SIG-M5 (cell line): ENCODE data around the gene PLCG2.

Experiments used
- DNase-seq: peaks from one replicate; lab custom pipeline; 2025; lab: John Stamatoyannopoulos, UW

PLCG2 gene

GRCh38 chr16:81878529-81878928 lies 99.4 kb downstream of the PLCG2 start:
- no peak for DNase-seq

GRCh38 chr16:81879625-81880024 lies 100.5 kb downstream of the PLCG2 start:
- DNase-seq = no peak

- DNase-seq = no peak
These were observed 101.7 kb downstream of the PLCG2 start for GRCh38 chr16:81880816-81881215.

- no peak for DNase-seq
These were observed 102.1 kb downstream of the PLCG2 start for GRCh38 chr16:81881228-81881627.

GRCh38 chr16:81882559-81882958 lies 103.5 kb downstream of the PLCG2 start:
- DNase-seq = no peak

GRCh38 chr16:81883235-81883634 lies 104.1 kb downstream of the PLCG2 start:
- DNase-seq = no peak

GRCh38 chr16:81885976-81886586 lies 107.0 kb downstream of the PLCG2 start:
- no peak for DNase-seq

GRCh38 chr16:81888520-81889394 lies 109.7 kb downstream of the PLCG2 start:
- DNase-seq = no peak

GRCh38 chr16:81891736-81892364 lies 112.8 kb downstream of the PLCG2 start:
- DNase-seq = no peak

GRCh38 chr16:81894592-81894991 lies 115.5 kb downstream of the PLCG2 start:
- DNase-seq = no peak

- DNase-seq = no peak
These were observed 117.8 kb downstream of the PLCG2 start for GRCh38 chr16:81896902-81897301.

GRCh38 chr16:81899601-81900000 lies 120.5 kb downstream of the PLCG2 start:
- DNase-seq = no peak

- no peak for DNase-seq
These were observed 120.9 kb downstream of the PLCG2 start for GRCh38 chr16:81900014-81900413.

GRCh38 chr16:81900456-81900855 lies 121.4 kb downstream of the PLCG2 start:
- no peak for DNase-seq

GRCh38 chr16:81901484-81901883 lies 122.4 kb downstream of the PLCG2 start:
- no peak for DNase-seq

GRCh38 chr16:81902025-81902424 lies 122.9 kb downstream of the PLCG2 start:
- no peak for DNase-seq

- DNase-seq = no peak
These were observed 125.2 kb downstream of the PLCG2 start for GRCh38 chr16:81904320-81904719.

GRCh38 chr16:81905277-81905676 lies 126.2 kb downstream of the PLCG2 start:
- no peak for DNase-seq

GRCh38 chr16:81907681-81908080 lies 128.6 kb downstream of the PLCG2 start:
- DNase-seq = no peak

GRCh38 chr16:81908466-81909262 lies 129.6 kb downstream of the PLCG2 start:
- no peak for DNase-seq

- no peak for DNase-seq
These were observed 131.3 kb downstream of the PLCG2 start for GRCh38 chr16:81910366-81910885.

- no peak for DNase-seq
These were observed 133.3 kb downstream of the PLCG2 start for GRCh38 chr16:81912395-81912794.
